ENCODE measurements around the gene SEMA6A.

The SEMA6A gene

DNA sequence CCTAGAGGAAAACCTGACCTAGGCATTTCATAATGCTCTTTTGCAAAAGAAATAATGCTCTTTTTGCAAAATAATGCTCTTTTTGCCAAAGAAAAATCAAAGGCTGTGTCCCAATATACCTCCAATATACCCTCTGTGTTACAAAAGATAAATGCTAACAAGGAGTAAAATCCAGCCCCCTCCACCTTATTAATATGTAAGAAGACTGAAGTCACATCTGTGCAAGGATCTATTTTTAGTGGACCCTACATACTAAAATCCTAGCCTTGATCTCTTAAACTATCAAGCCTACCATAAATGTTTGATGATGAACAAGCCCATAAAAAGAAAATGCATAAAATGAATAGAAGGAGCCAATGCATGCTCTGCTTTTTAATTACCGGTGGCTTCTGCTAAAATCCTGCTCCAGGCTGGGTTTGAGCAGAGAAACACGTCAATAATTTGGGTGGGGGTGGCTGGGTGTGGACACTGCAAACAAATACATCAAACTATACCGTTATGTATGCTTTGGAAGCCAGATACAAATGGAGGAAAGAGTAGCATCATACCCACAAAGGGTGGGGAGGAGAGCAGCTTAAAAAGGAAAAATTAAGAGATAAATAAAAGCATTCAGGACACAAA, 131.6 kb downstream of the SEMA6A start:
- peaks cover 31% of the 10 kb centered on the region for H3K36me3 ChIP-seq (ENCODE audit: insufficient read depth, insufficient read length, low read length)
- H3K4me3 ChIP-seq (ENCODE audit: insufficient read length, low read depth), result no peak overlapping the region
- peaks cover 24% of the 10 kb centered on the region for H3K27me3 ChIP-seq (ENCODE audit: insufficient read depth, insufficient read length)
- peaks cover 5% of the 10 kb centered on the region for H3K4me1 ChIP-seq (ENCODE audit: insufficient read depth, insufficient read length)
- no peak overlapping the region for H3K9ac ChIP-seq (ENCODE audit: insufficient read length, low read depth)
- no peak for DNase-seq (ENCODE audit: low read depth, low spot score)
- no peak for TF ChIP-seq SUZ12 (IDR thresholded peaks at IDR 0.05; ENCODE audit: extremely low read depth, insufficient read depth, insufficient read length)
- no peak for TF ChIP-seq YY1 (IDR thresholded peaks at IDR 0.05; ENCODE audit: insufficient read depth, insufficient read length)
- no peak for TF ChIP-seq ZNF274 (IDR thresholded peaks at IDR 0.05; ENCODE audit: low read depth, low read length)
- H3K9me3 ChIP-seq (ENCODE audit: insufficient read depth, low read length), result no peaks in the 10 kb centered on the region

GRCh38 chr5:116442095-116442534, 132.5 kb downstream of the SEMA6A start:
- no peak for TF ChIP-seq YY1 (IDR thresholded peaks at IDR 0.05; ENCODE audit: insufficient read depth, insufficient read length)
- TF ChIP-seq ZNF274 (IDR thresholded peaks at IDR 0.05; ENCODE audit: low read depth, low read length), result no peak
- no peak for TF ChIP-seq SUZ12 (IDR thresholded peaks at IDR 0.05; ENCODE audit: extremely low read depth, insufficient read depth, insufficient read length)
- Histone ChIP-seq H3K4me3 (ENCODE audit: insufficient read length, low read depth) (no peak overlapping the region), H3K4me1 (ENCODE audit: insufficient read depth, insufficient read length) (peaks cover 5% of the 10 kb centered on the region), H3K27me3 (ENCODE audit: insufficient read depth, insufficient read length) (peaks cover 24% of the 10 kb centered on the region), H3K9me3 (ENCODE audit: insufficient read depth, low read length) (no peaks in the 10 kb centered on the region), H3K9ac (ENCODE audit: insufficient read length, low read depth) (no peak overlapping the region), H3K36me3 (ENCODE audit: insufficient read depth, insufficient read length, low read length) (peaks cover 24% of the 10 kb centered on the region)
- DNase-seq (ENCODE audit: low read depth, low spot score), result no peak

- peaks cover 15% of the 10 kb centered on the region for H3K36me3 ChIP-seq (ENCODE audit: insufficient read depth, insufficient read length, low read length)
- no peak overlapping the region for H3K4me3 ChIP-seq (ENCODE audit: insufficient read length, low read depth)
- H3K27me3 ChIP-seq (ENCODE audit: insufficient read depth, insufficient read length), result peaks cover 29% of the 10 kb centered on the region
- no peak for TF ChIP-seq YY1 (IDR thresholded peaks at IDR 0.05; ENCODE audit: insufficient read depth, insufficient read length)
- no peak for TF ChIP-seq ZNF274 (IDR thresholded peaks at IDR 0.05; ENCODE audit: low read depth, low read length)
- TF ChIP-seq SUZ12 (IDR thresholded peaks at IDR 0.05; ENCODE audit: extremely low read depth, insufficient read depth, insufficient read length), result no peak
- no peak for DNase-seq (ENCODE audit: low read depth, low spot score)
- no peaks in the 10 kb centered on the region for H3K9me3 ChIP-seq (ENCODE audit: insufficient read depth, low read length)
- no peak overlapping the region for H3K9ac ChIP-seq (ENCODE audit: insufficient read length, low read depth)
- H3K4me1 ChIP-seq (ENCODE audit: insufficient read depth, insufficient read length), result peaks cover 2% of the 10 kb centered on the region
Observed at GRCh38 chr5:116441223-116441622, 133.4 kb downstream of the SEMA6A start.

GRCh38 chr5:116440457-116441001, 134.1 kb downstream of the SEMA6A start:
- H3K36me3 ChIP-seq (ENCODE audit: insufficient read depth, insufficient read length, low read length), result peaks cover 10% of the 10 kb centered on the region
- H3K4me3 ChIP-seq (ENCODE audit: insufficient read length, low read depth), result no peak overlapping the region
- H3K27me3 ChIP-seq (ENCODE audit: insufficient read depth, insufficient read length), result peaks cover 36% of the 10 kb centered on the region

GRCh38 chr5:116439905-116440304, 134.7 kb downstream of the SEMA6A start:
- TF ChIP-seq ZNF274 (IDR thresholded peaks at IDR 0.05; ENCODE audit: low read depth, low read length) (no peak), YY1 (IDR thresholded peaks at IDR 0.05; ENCODE audit: insufficient read depth, insufficient read length) (no peak), SUZ12 (IDR thresholded peaks at IDR 0.05; ENCODE audit: extremely low read depth, insufficient read depth, insufficient read length) (no peak)
- H3K9ac ChIP-seq (ENCODE audit: insufficient read length, low read depth), result no peak overlapping the region
- H3K27me3 ChIP-seq (ENCODE audit: insufficient read depth, insufficient read length), result peaks cover 38% of the 10 kb centered on the region
- H3K4me1 ChIP-seq (ENCODE audit: insufficient read depth, insufficient read length), result peaks cover 2% of the 10 kb centered on the region
- H3K9me3 ChIP-seq (ENCODE audit: insufficient read depth, low read length), result no peaks in the 10 kb centered on the region
- no peak for DNase-seq (ENCODE audit: low read depth, low spot score)
- H3K36me3 ChIP-seq (ENCODE audit: insufficient read depth, insufficient read length, low read length), result peaks cover 4% of the 10 kb centered on the region
- no peak overlapping the region for H3K4me3 ChIP-seq (ENCODE audit: insufficient read length, low read depth)

More at GRCh38 chr5:116440457-116441001, 134.1 kb downstream of the SEMA6A start:
- peaks cover 2% of the 10 kb centered on the region for H3K4me1 ChIP-seq (ENCODE audit: insufficient read depth, insufficient read length)
- H3K9ac ChIP-seq (ENCODE audit: insufficient read length, low read depth), result no peak overlapping the region
- H3K9me3 ChIP-seq (ENCODE audit: insufficient read depth, low read length), result no peaks in the 10 kb centered on the region
- TF ChIP-seq SUZ12 (IDR thresholded peaks at IDR 0.05; ENCODE audit: extremely low read depth, insufficient read depth, insufficient read length) (no peak), YY1 (IDR thresholded peaks at IDR 0.05; ENCODE audit: insufficient read depth, insufficient read length) (no peak), ZNF274 (IDR thresholded peaks at IDR 0.05; ENCODE audit: low read depth, low read length) (no peak)
- DNase-seq (ENCODE audit: low read depth, low spot score), result no peak

DNA sequence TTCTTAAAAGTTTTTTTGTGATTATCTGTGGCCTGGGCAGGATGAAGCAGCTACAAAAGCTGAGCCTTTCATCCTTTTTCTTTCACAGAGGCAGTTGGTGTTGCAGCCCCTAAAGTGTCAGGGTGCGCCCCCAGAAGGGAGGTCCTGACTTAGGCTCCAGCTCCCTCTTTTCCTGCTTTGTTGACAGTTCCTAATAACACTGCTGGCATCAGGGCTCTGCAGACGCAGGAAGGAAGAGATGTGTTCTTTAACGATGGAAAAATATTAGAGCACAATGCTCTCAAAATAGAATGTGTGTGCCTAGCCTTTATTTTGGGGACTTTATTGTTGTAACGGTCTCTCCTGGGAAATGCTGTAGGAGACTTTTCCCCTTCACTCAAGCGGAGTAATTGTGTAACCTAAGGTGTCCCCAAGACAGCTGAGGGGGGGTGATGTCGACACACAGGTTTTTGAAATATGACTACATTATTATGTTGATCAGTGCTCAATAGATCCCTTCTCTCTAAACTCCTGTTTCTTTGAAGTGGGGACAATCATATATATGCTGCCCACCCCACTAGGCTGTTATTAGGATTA, 135.6 kb downstream of the SEMA6A start:
- Histone ChIP-seq H3K27me3 (ENCODE audit: insufficient read depth, insufficient read length) (peaks cover 38% of the 10 kb centered on the region), H3K9me3 (ENCODE audit: insufficient read depth, low read length) (no peaks in the 10 kb centered on the region), H3K9ac (ENCODE audit: insufficient read length, low read depth) (no peak overlapping the region), H3K4me1 (ENCODE audit: insufficient read depth, insufficient read length) (peaks cover 2% of the 10 kb centered on the region), H3K4me3 (ENCODE audit: insufficient read length, low read depth) (no peak overlapping the region), H3K36me3 (ENCODE audit: insufficient read depth, insufficient read length, low read length) (no peaks in the 10 kb centered on the region)
- DNase-seq (ENCODE audit: low read depth, low spot score), result no peak
- TF ChIP-seq YY1 (IDR thresholded peaks at IDR 0.05; ENCODE audit: insufficient read depth, insufficient read length), result no peak
- TF ChIP-seq ZNF274 (IDR thresholded peaks at IDR 0.05; ENCODE audit: low read depth, low read length), result no peak
- no peak for TF ChIP-seq SUZ12 (IDR thresholded peaks at IDR 0.05; ENCODE audit: extremely low read depth, insufficient read depth, insufficient read length)

- Histone ChIP-seq H3K9ac (ENCODE audit: insufficient read length, low read depth) (no peak overlapping the region), H3K4me1 (ENCODE audit: insufficient read depth, insufficient read length) (peaks cover 2% of the 10 kb centered on the region), H3K27me3 (ENCODE audit: insufficient read depth, insufficient read length) (peaks cover 38% of the 10 kb centered on the region), H3K4me3 (ENCODE audit: insufficient read length, low read depth) (no peak overlapping the region), H3K9me3 (ENCODE audit: insufficient read depth, low read length) (no peaks in the 10 kb centered on the region), H3K36me3 (ENCODE audit: insufficient read depth, insufficient read length, low read length) (no peaks in the 10 kb centered on the region)
- TF ChIP-seq YY1 (IDR thresholded peaks at IDR 0.05; ENCODE audit: insufficient read depth, insufficient read length), result no peak
- TF ChIP-seq SUZ12 (IDR thresholded peaks at IDR 0.05; ENCODE audit: extremely low read depth, insufficient read depth, insufficient read length), result no peak
- no peak for TF ChIP-seq ZNF274 (IDR thresholded peaks at IDR 0.05; ENCODE audit: low read depth, low read length)
- DNase-seq (ENCODE audit: low read depth, low spot score), result peak; percentile 39
Observed at GRCh38 chr5:116437922-116438578, 136.6 kb downstream of the SEMA6A start.
